Keratinocyte (primary cell): ENCODE data around the gene EPHB1. TPM values are rescaled to one million over a fixed set of nuclear protein-coding genes. Genes with fewer than 3 reads are reported as not detected.

Source experiments
- DNase-seq: peaks from one replicate; pipeline ENCODE4 v3.0.0-alpha.2; 2011; ENCODE audit warnings: low read depth, missing footprints, low spot score
- FAIRE-seq: peaks from 2 replicates; lab custom pipeline; 2011; peaks lifted over from hg19 to GRCh38; lab: Jason Lieb, UNC
- H2AFZ ChIP-seq: 2 replicates; pipeline ENCODE4 v1.6.0; 2012; ENCODE audit warnings: low read length, control low read depth, inconsistent platforms; ENCODE audit not compliant: control insufficient read depth
- H3K27ac ChIP-seq: 2 replicates; pipeline ENCODE4 v1.5.1; 2011; ENCODE audit warnings: low read length; ENCODE audit not compliant: control insufficient read depth, insufficient read depth
- H3K27me3 ChIP-seq: 3 replicates; pipeline ENCODE4 v1.6.0; 2011; ENCODE audit warnings: low read length; ENCODE audit not compliant: control insufficient read depth, insufficient read depth; ENCODE audit errors: extremely low read depth
- H3K36me3 ChIP-seq, 2 experiments: 2 replicates in 1 of 2; 3 replicates in 1 of 2; pipeline ENCODE4 v1.5.1; 2011; ENCODE audit warnings: low read length in 2 of 2, mild to moderate bottlenecking in 1 of 2; ENCODE audit not compliant: control insufficient read depth in 2 of 2, insufficient read depth in 2 of 2; ENCODE audit errors: extremely low read depth in 1 of 2
- H3K4me1 ChIP-seq: 3 replicates; pipeline ENCODE4 v1.5.1; 2011; ENCODE audit warnings: low read length; ENCODE audit not compliant: control insufficient read depth, insufficient read depth; ENCODE audit errors: extremely low read depth
- H3K4me2 ChIP-seq: 3 replicates; pipeline ENCODE4 v1.6.0; 2011; ENCODE audit warnings: low read depth, low read length; ENCODE audit not compliant: control insufficient read depth, insufficient read depth; ENCODE audit errors: extremely low read depth
- H3K4me3 ChIP-seq, 3 experiments: fragments of 200-600 bp in 1 of 3; sonication (generic) in 1 of 3; 2 replicates in 2 of 3; 3 replicates in 1 of 3; pipeline ENCODE4 v1.5.1; 2011 to 2016; ENCODE audit warnings: low read length in 3 of 3, mild to moderate bottlenecking in 3 of 3, control low read depth in 2 of 3, inconsistent platforms in 1 of 3, low read depth in 1 of 3, mixed read lengths in 1 of 3, mixed run types in 1 of 3, moderate library complexity in 1 of 3; ENCODE audit not compliant: control insufficient read depth in 2 of 3, insufficient read depth in 2 of 3; ENCODE audit errors: extremely low read depth in 1 of 3
- H3K79me2 ChIP-seq: 2 replicates; pipeline ENCODE4 v1.6.0; 2012; ENCODE audit warnings: low read length; ENCODE audit not compliant: control insufficient read depth, insufficient read depth
- H3K9ac ChIP-seq: 3 replicates; pipeline ENCODE4 v1.6.0; 2011; ENCODE audit warnings: low read length; ENCODE audit not compliant: control insufficient read depth, insufficient read depth; ENCODE audit errors: extremely low read depth
- H3K9me1 ChIP-seq: 3 replicates; pipeline ENCODE4 v1.6.0; 2011; ENCODE audit warnings: low read length; ENCODE audit not compliant: control insufficient read depth, insufficient read depth; ENCODE audit errors: extremely low read depth
- H3K9me3 ChIP-seq: 2 replicates; pipeline ENCODE4 v1.5.1; 2012; ENCODE audit warnings: low read depth, low read length; ENCODE audit not compliant: control insufficient read depth
- H4K20me1 ChIP-seq: 3 replicates; pipeline ENCODE4 v1.6.0; 2011; ENCODE audit warnings: low read length; ENCODE audit not compliant: control insufficient read depth, insufficient read depth; ENCODE audit errors: extremely low read depth
- CTCF ChIP-seq, 3 experiments: IDR thresholded peaks in 1 of 3; conservative IDR thresholded peaks in 1 of 3; optimal IDR thresholded peaks in 1 of 3; 2 replicates in 2 of 3; 3 replicates in 1 of 3; pipeline versions ENCODE3 to v1.5.1; 2011; ENCODE audit warnings: low read length in 3 of 3, mild to moderate bottlenecking in 3 of 3, moderate library complexity in 2 of 3, control low read depth in 1 of 3, inconsistent platforms in 1 of 3; ENCODE audit not compliant: insufficient read depth in 2 of 3; ENCODE audit errors: extremely low read depth in 1 of 3
- EZH2 ChIP-seq: IDR thresholded peaks from one replicate; pipeline ENCODE4 v1.6.1; 2012; ENCODE audit warnings: inconsistent platforms, mild to moderate bottlenecking, low read length, moderate library complexity
- dilution Hi-C: fragments of 300-500 bp; cut with MboI; formaldehyde crosslinking; loops from one replicate; pipeline ENCODE4 v1.7.0; 2020; ENCODE audit warnings: low sequenced_read_pairs; ENCODE audit not compliant: extremely low pct_ligation_motif_present
- polyA plus RNA-seq, 5 experiments: library from polyadenylated mRNA; depleted of rRNA in 3 of 5; stranded (reverse) in 3 of 5; stranded (forward) in 1 of 5; unstranded in 1 of 5; fragments of >200 nt; gene quantifications; 1 replicate in 1 of 5; 2 replicates in 3 of 5; 3 replicates in 1 of 5; pipeline versions ENCODE4 v1.2.1 to v1.2.3, GENCODE V29; 2011 to 2012; ENCODE audit warnings: missing spikeins in 2 of 5, low read depth in 1 of 5, low replicate concordance in 1 of 5

Gene EPHB1
- polyA plus RNA-seq, 1 donor (not counting 4 experiments of a cell fraction or from before 2014, with no cell fraction given): 0.01 TPM

- H4K20me1 ChIP-seq: no peaks in the 10 kb centered on the region
- TF ChIP-seq CTCF (optimal IDR thresholded peaks at IDR 0.05 in 1 of 3, IDR thresholded peaks at IDR 0.05 in 1 of 3, conservative IDR thresholded peaks at IDR 0.05 in 1 of 3; ENCODE audit: extremely low read depth in 1 of 3, insufficient read depth in 2 of 3, low read length in 3 of 3) (no peak), EZH2 (no peak)
- no peak overlapping the region for H3K27ac ChIP-seq
- FAIRE-seq (no peak), DNase-seq (no peak)
- no peaks in the 10 kb centered on the region for H3K4me1 ChIP-seq
- dilution Hi-C loops: no loop called here
- H2AFZ ChIP-seq: no peak overlapping the region
- H3K9me3 ChIP-seq: no peaks in the 10 kb centered on the region
- H3K9me1 ChIP-seq: no peaks in the 10 kb centered on the region
- H3K36me3 ChIP-seq: no peaks in the 10 kb centered on the region
- H3K9ac ChIP-seq: no peak overlapping the region
- no peak overlapping the region for H3K4me2 ChIP-seq
- H3K4me3 ChIP-seq: no peak overlapping the region
- H3K79me2 ChIP-seq: no peaks in the 10 kb centered on the region
- H3K27me3 ChIP-seq: peaks cover 42% of the 10 kb centered on the region
Observed at GRCh38 chr3:134799393-134799792, 4.3 kb downstream of the EPHB1 start.

- Histone ChIP-seq H2AFZ (no peak overlapping the region), H3K9ac (no peak overlapping the region), H3K4me1 (no peaks in the 10 kb centered on the region), H4K20me1 (no peaks in the 10 kb centered on the region), H3K4me2 (no peak overlapping the region), H3K79me2 (no peaks in the 10 kb centered on the region), H3K9me1 (no peaks in the 10 kb centered on the region), H3K4me3 (no peak overlapping the region), H3K36me3 (no peaks in the 10 kb centered on the region), H3K27me3 (peaks cover 28% of the 10 kb centered on the region), H3K27ac (no peak overlapping the region), H3K9me3 (no peaks in the 10 kb centered on the region)
- FAIRE-seq: no peak
- TF ChIP-seq EZH2 (no peak), CTCF (optimal IDR thresholded peaks at IDR 0.05 in 1 of 3, IDR thresholded peaks at IDR 0.05 in 1 of 3, conservative IDR thresholded peaks at IDR 0.05 in 1 of 3; ENCODE audit: extremely low read depth in 1 of 3, insufficient read depth in 2 of 3, low read length in 3 of 3) (no peak)
- DNase-seq: no peak
- dilution Hi-C loops: no loop called here
Observed at GRCh38 chr3:134801204-134801958, 6.3 kb downstream of the EPHB1 start.
